AG04449 (cell line): Measurements from ENCODE around the gene RND3.

Experiments used
- CTCF ChIA-PET: fragments of 350-600 bp; formaldehyde crosslinking; extraction: SDS; loops from one replicate; lab custom pipeline; 2021; ENCODE audit warnings: antibody characterized with exemption; lab: Yijun Ruan, JAX
- POLR2A ChIA-PET: fragments of 400-600, 350-600 bp; formaldehyde crosslinking; extraction: SDS; loops from one replicate; lab custom pipeline; 2020; ENCODE audit warnings: antibody characterized with exemption, inconsistent platforms; lab: Yijun Ruan, JAX
- DNase-seq: peaks from one replicate; pipeline ENCODE4 v3.0.0-alpha.2; 2010; ENCODE audit warnings: low read depth, low spot score
- H3K4me3 ChIP-seq: 2 replicates; pipeline ENCODE4 v1.5.1; 2011; ENCODE audit warnings: low read depth, mild to moderate bottlenecking, control low read depth, low read length
- TF ChIP-seq, protein P1 (sequence below): IDR thresholded peaks from one replicate; pipeline ENCODE4 v1.5.1; 2011; ENCODE audit warnings: mild to moderate bottlenecking, moderate library complexity, low read length, control low read depth, inconsistent platforms; ENCODE audit not compliant: insufficient read depth; ENCODE audit errors: missing control alignments

Gene RND3

DNA sequence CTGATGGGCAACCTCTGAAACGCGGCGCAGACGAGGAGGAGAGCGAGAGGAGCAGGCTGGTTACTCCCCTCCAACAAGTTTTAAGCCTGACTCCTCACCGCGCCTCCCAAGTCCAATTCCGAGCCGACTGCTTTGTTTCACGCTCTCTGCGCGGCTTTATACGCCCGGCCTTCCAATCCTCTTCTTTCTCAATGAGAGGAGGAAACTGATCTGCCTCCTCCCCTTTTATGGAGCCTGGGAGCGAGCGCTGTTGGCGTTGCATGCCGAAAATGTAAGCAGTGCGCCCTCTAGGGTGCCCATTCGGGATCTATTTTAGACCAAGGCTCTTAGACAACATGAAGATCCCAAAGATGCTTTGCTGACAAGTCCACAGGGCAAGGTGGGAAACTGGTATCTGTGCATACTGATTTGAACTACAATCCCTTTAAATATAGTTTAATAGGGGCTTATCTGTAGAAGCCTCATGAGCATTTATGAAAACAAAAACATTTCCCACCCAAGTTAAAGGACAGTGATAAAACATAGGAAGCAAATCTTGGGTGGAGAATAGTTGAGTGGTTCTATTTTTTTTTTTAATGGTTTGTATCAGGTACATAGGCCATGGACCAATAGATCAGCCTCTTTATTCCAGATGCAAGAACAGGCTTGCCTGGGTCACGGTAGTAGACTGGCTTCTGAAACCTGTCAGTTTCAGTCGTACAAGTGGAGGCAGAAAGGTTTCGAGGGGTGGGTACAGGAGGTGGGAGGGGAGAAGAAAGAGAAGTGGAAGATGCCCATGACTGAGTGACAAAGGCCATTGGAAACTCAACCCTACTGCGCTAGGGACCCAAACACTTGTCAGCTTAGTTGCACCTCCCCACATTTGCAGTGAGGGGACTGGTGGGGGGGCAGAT lies at the start of gene RND3:
RND3 (minus strand) TSS at position 131 of the 893 bp plus-strand sequence. CDS start 250 bp downstream, outside the sequence.
- TF ChIP-seq, protein P1, sequence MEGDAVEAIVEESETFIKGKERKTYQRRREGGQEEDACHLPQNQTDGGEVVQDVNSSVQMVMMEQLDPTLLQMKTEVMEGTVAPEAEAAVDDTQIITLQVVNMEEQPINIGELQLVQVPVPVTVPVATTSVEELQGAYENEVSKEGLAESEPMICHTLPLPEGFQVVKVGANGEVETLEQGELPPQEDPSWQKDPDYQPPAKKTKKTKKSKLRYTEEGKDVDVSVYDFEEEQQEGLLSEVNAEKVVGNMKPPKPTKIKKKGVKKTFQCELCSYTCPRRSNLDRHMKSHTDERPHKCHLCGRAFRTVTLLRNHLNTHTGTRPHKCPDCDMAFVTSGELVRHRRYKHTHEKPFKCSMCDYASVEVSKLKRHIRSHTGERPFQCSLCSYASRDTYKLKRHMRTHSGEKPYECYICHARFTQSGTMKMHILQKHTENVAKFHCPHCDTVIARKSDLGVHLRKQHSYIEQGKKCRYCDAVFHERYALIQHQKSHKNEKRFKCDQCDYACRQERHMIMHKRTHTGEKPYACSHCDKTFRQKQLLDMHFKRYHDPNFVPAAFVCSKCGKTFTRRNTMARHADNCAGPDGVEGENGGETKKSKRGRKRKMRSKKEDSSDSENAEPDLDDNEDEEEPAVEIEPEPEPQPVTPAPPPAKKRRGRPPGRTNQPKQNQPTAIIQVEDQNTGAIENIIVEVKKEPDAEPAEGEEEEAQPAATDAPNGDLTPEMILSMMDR, result peak; percentile 82
- peak; percentile 96 for DNase-seq
- peak within 1 kb of the TSS; percentile 95 for H3K4me3 ChIP-seq
- POLR2A ChIA-PET, result interaction anchor here (0.7 to 3.4 kb wide), 6 partner anchors 41 to 764 kb away, joined by 3 to 28 read pairs (median 4); no protein-coding TSS in a partner anchor
- CTCF ChIA-PET, result interaction anchor here (0.6 to 2.1 kb wide), 16 partner anchors 20 to 889 kb away, joined by 3 to 14 read pairs (median 4); no protein-coding TSS in a partner anchor

GRCh38 chr2:150535176-150535575 lies 47.7 kb upstream of the RND3 start:
- TF ChIP-seq, protein P1, result no peak
- POLR2A ChIA-PET, result no interaction called here
- DNase-seq, result no peak
- CTCF ChIA-PET, result interaction anchor here (0.9 to 1.5 kb wide), 3 partner anchors 13 to 377 kb away, joined by 3 to 7 read pairs (median 5); no protein-coding TSS in a partner anchor
- no peak overlapping the region for H3K4me3 ChIP-seq

GRCh38 chr2:150532879-150533278 lies 45.4 kb upstream of the RND3 start:
- DNase-seq, result no peak
- TF ChIP-seq, protein P1, result no peak
- ChIA-PET POLR2A (interaction anchor here (1.4 kb wide), 1 partner anchor 111 kb away, joined by 4 read pairs; no protein-coding TSS in a partner anchor), CTCF (no interaction called here)
- H3K4me3 ChIP-seq, result no peak overlapping the region

DNA sequence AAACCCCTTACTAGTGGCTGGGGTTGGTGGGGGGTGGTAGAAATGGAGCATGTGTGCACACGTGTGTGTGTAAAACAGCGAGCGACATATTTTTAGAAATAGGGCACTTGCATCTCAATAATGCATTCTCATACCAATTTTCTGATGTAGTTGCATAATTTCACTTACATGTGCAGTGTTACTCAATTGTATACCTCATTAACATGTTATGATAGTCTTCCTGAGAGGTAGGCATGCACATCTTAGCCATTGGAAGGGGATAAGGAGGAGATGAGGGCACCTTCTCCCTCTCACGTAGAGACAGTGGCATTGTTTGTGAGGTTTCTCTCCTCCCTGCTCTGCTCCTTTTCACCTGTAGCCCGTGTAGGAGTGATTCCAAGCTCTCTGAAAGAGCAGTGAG lies 44.6 kb upstream of the RND3 start:
- no peak for DNase-seq
- TF ChIP-seq, protein P1, result no peak
- ChIA-PET POLR2A (no interaction called here), CTCF (no interaction called here)
- no peak overlapping the region for H3K4me3 ChIP-seq

DNA sequence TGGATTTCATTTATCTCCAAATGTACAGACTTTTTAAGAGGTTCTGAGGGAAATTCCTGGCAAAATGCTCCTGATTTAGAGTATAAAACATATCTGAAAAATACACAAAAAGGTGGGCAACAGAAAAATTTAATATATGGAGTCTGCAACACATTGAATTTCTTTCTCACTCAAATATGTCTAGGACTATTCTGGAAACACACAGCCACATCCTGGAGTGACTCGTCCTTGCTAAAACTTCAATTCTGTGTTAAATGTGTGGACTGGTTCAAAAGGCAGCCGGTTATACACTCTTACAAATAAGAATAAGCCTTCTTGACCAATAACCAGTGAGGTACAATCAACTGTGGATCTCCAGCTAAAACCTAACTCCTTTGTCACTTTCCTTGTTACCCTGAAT lies 44.1 kb upstream of the RND3 start:
- CTCF ChIA-PET, result interaction anchor here (1.9 kb wide), 1 partner anchor 11 kb away, joined by 6 read pairs; no protein-coding TSS in a partner anchor

More for the DNA sequence above, 44.1 kb upstream of the RND3 start:
- DNase-seq, result no peak
- POLR2A ChIA-PET, result no interaction called here
- TF ChIP-seq, protein P1, result no peak
- no peak overlapping the region for H3K4me3 ChIP-seq
